ENCODE data around the gene CCDC77.
A peak's percentile ranks its signal among the peaks of the same experiment; 100 is the strongest.

GRCh38 chr12:389142-390096, 12.0 kb upstream of the CCDC77 start, which contains the start of gene KDM5A:
- TF ChIP-seq CTCF (IDR thresholded peaks at IDR 0.05), result peak in 4 of 5 experiments; percentile 4 to 47 (median 21)
- TF ChIP-seq EP300 (IDR thresholded peaks at IDR 0.05; ENCODE audit: low read depth), result peak; percentile 44
- peak; percentile 81 for TF ChIP-seq POLR2A (IDR thresholded peaks at IDR 0.05)
- TF ChIP-seq POLR2AphosphoS5 (IDR thresholded peaks at IDR 0.05), result peak; percentile 49 to 90 (median 89)
